Activated CD4-positive, alpha-beta T cell treated with anti-CD3 and anti-CD28 coated beads, Interleukin-2, amount 50 U/mL, for 1 hour (primary cell): Measurements from ENCODE around the gene CDNF.

Experiments used
- DNase-seq: peaks from one replicate; pipeline ENCODE4 v3.0.0-alpha.2; 2020

CDNF gene

GRCh38 chr10:14784459-14785055 lies 53.3 kb downstream of the CDNF start:
- no peak for DNase-seq

GRCh38 chr10:14782691-14783363 lies 55.0 kb downstream of the CDNF start:
- DNase-seq, result no peak

DNA sequence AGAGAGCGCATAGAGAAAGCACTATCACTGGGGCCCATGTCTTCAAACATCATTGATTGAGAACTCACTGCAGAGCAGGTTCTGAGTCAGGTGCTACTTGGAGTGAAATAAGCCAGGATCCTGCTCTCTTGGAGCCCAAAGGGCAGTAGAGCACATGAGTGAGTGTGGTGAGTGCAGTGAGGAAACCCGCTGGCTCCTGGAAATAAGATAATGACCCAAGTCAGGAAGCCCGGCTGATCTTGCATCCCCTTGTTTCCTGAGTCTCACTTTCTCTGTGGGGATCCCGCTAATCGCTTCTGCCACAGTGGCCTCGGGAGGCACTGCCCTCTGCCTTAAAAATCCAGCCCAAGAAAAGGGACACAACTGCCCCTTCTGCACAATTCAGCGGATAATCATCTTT lies 56.1 kb downstream of the CDNF start:
- DNase-seq, result no peak

DNA sequence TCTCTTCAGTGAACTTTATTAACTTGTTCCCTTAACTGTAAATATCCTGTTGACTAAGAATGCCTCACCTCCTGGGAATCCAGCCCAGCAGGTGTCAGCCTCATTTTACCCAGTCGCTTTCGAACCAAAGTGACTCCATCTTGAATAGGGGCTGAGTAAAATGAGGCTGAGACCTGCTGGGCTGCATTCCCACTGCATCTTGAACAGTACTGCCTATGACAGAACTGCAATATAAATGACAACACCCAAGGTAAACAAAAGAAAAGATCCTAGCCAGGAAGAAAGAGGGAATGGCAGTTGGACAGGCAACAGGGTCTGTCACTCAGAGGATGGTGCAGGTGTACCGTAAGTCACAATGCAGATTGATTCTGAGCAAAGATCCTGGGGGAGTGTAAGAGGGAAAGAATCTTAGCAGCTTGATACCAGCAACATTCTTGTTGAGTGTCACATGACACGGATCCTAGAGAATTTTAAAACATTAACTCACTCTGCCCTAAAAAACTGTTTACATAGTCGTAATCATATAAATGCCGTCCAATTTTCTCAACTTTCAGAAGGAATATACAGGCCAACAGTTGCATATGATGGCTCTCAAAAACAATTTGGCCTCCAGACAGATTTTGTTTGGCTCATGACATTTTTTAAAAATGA lies 58.7 kb downstream of the CDNF start:
- no peak for DNase-seq

- no peak for DNase-seq
These were observed 61.3 kb downstream of the CDNF start for GRCh38 chr10:14776546-14776945.

DNA sequence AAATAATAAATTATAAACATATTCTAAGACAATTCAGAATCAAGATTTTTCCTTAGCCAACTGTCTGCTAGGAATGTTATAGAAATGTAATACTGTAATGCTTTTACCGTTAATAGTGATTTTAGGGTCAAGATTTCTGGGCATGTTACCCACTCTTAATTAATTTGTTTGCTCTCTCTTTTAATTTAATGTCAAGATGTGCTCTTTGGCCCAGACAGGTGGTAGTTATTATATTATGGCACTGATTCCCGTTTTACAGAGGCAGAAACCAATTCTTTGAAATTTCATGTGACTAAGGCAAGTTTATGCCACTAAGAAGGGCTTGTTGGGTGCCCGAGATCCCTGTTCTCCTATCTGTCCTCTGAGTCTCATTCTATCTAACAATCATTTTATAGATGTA lies 62.2 kb downstream of the CDNF start:
- DNase-seq, result no peak

- DNase-seq, result no peak
These were observed 63.0 kb downstream of the CDNF start, which contains the start of gene FAM107B for GRCh38 chr10:14774797-14775196. TSS of gene FAM107B (minus strand) at chr10:14774897. CDS start at chr10:14774663, 234 bp downstream.

DNA sequence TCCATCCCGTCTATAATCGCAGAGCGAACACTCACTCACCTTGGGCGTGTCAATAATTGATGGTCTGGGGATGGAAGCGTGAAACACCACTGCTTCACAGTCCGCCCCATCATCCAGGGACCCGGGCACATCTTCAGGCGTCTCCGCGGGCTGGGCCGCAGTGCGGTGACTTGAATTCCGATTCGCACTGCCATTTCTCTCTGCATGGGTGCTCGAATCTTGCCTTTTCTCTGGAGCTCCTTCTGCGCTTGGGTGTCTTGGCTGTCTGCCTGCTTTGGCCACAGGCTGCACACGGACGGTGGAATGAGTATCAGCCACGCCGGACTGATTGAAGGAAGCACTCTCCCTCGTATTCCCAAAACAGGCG lies 63.6 kb downstream of the CDNF start:
- DNase-seq, result no peak

DNA sequence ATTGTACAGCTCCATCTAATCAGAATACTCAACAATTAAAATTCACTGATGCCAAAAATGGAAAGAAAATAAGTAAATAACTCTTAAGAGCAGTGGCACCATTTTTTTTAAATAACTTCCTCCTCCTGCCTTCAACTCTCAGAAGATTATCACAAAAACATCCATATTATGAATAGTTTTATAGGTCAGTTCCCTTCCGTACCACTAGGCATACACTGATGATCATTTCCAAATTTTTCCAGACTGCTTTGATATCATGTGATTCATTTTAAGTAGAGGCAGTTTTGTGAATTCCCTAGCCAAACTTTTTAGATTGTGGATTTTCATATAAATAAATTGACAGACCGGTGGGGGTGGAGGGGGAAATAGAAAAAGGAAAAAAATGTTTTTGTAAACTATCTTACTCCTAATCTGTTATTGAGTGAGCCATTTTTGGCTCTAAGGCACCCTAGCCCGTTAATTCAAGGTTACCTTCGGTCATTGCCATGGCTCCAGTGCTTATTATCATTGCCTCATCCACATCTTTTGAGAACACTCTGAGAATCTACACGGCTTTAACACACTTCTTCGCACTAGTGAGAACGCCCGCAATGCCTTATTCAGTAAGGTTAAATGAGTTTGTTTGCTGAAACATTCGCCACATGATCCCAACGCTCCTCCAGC lies 64.2 kb downstream of the CDNF start:
- DNase-seq, result no peak

DNA sequence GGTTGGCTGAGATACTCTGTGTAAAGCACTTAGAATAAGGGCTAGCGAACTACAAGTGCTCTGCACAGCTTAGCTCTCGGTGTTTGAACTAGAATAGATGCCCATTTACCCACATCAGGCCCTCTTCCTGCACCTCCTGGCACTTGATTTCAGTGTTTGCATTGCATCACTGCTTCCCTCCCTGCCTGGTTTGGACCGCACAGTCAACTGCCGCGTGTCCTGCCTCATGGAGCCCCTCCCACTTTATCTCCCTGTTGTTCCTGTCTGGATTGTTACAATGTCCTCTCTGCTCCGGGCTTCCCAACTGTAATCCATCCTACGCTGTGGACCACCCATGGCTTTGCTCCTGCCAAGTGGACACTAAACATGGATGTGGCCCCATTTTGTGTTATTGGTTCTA lies 65.4 kb downstream of the CDNF start:
- no peak for DNase-seq

DNA sequence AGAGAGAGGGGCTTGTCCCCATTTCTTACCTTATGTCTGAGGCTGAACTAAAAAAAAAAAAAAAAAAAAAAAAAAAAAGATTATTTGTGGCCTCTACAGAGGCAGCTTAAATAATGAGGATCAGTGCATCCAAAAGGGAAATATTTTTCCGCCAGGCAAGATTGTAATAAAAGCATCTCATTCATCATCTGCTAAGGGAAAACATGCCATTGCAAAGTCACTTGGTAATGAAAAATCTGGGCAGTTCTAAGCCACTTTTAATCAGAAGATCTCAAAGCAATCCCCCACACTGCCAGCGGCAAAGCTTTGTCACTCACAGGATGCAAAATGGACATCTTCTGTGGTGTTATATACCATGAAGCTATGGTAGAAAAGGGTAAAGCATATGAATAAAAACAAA lies 66.9 kb downstream of the CDNF start:
- no peak for DNase-seq
